GM21529 (cell line): ENCODE measurements around the gene ATN1.
"Not testable (repeated sequence)": the region's sequence is repeated elsewhere in the genome, so short reads cannot be mapped to it uniquely, and the experiment has no call there.

ENCODE experiments used
- ATAC-seq: cut with Tn5 transposase; IDR thresholded peaks from one replicate; pipeline ENCODE4 v1.9.1; 2021; ENCODE audit not compliant: unreplicated experiment

The ATN1 gene, protein sequence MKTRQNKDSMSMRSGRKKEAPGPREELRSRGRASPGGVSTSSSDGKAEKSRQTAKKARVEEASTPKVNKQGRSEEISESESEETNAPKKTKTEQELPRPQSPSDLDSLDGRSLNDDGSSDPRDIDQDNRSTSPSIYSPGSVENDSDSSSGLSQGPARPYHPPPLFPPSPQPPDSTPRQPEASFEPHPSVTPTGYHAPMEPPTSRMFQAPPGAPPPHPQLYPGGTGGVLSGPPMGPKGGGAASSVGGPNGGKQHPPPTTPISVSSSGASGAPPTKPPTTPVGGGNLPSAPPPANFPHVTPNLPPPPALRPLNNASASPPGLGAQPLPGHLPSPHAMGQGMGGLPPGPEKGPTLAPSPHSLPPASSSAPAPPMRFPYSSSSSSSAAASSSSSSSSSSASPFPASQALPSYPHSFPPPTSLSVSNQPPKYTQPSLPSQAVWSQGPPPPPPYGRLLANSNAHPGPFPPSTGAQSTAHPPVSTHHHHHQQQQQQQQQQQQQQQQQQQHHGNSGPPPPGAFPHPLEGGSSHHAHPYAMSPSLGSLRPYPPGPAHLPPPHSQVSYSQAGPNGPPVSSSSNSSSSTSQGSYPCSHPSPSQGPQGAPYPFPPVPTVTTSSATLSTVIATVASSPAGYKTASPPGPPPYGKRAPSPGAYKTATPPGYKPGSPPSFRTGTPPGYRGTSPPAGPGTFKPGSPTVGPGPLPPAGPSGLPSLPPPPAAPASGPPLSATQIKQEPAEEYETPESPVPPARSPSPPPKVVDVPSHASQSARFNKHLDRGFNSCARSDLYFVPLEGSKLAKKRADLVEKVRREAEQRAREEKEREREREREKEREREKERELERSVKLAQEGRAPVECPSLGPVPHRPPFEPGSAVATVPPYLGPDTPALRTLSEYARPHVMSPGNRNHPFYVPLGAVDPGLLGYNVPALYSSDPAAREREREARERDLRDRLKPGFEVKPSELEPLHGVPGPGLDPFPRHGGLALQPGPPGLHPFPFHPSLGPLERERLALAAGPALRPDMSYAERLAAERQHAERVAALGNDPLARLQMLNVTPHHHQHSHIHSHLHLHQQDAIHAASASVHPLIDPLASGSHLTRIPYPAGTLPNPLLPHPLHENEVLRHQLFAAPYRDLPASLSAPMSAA (N-terminal part only)

DNA sequence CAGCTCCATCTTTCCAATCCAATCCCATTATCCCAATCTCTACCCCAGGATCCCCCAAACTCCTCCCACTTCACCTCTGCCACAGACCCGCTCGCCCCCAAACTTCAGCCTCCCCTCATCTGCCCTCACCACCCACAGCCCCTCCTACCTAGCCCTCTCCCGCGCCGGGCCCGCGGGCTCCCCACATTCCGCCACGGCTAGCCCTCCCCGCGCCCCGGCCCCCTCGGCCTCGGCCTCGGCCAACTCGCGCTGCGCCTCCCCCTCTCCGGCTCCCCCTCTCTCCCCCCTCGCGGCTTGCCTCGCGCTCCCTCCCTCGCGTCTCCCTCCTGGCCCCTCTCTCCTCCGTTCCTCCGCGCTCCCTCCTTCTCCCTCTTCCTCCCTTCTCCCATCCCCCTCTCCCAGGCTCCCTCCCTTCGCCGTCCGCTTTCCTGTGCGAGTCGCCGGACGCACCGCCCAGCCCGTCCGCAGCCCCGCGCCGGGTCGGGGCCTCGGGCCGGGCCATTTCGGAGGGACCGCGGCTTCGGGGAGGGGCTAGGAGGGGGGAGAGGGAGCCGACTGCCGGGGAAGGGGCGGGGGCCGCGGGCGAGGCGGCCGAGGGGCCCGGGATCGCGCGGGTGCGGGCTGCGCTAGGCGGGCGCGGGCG, at the start of gene ATN1:
TSS of gene ATN1 (plus strand) at position 581 of the 643 bp plus-strand sequence. CDS start 6,043 bp downstream, outside the sequence.
- ATAC-seq, result no peak

DNA sequence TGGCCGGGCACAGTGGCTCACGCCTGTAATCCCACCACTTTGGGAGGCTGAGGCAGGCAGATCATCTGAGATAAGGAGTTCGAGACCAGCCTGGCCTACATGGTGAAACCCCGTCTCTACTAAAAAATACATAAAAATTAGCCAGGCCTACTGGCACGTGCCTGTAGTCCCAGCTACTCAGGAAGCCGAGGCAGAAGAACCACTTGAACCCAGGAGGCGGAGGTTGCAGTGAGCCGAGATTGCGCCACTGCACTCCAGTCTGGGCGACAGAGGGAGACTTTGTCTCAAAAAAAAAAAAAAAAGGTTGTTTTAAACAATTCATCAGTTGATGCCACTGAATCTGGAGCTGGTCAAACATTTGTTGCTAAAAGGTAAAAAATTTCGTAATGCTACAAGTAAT, 47.9 kb upstream of the ATN1 start:
- not testable (repeated sequence) for ATAC-seq

DNA sequence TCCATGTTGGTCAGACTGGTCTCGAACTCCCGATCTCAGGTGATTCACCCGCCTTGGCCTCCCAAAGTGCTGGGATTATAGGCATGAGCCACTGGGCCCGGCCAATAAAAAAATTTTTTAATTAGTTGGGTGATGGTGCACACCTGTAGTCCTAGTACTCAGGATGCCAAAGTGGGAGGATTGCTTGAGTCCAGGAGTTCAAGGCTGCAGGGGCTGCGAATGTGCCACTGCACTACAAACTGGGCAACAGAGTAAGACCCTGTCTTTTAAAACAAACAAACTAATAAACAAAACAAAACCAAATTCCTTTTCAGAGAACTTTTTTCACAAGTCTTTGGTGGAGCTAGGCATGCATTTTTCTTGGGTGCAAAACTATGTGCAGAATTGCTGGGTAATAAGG, 44.5 kb upstream of the ATN1 start:
- no peak for ATAC-seq

DNA sequence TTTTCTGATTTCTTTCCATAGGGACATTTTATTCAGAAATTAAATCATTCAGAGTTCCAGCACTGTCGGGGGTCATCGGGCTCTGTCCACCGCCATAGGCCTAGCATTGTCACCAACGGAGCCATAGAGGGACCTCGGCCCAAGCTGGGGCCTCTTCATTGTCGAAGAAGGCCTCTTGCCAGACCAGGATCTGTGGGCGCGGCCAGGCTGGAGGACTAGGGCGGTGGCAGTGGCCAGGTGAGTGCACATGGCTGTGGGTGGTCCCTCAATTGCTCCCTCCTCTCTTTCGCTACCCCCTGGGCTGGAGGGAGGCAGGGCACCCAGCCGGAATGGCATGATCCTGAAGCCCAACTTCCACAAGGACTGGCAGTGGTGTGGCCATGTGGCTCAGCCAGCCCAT, 44.1 kb upstream of the ATN1 start:
- ATAC-seq, result no peak

DNA sequence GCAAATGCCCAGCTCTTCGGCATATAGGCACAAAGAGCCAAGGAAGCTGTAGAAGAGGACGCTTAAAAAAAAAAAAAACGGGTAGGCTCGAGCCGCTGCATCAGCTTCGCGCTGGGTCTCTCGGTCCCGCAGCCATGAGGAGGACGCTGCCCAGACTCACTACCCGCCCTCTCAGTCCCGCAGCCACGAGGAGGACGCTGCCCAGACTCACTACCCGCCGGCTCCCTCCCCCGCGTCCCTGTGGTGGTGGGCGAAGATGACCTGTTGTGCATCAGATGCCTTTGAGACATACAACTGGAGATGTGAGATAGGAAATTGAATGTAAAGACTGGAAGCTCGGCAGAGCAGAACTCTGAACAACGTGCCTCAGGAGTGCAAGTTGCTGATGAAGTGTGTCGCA, 43.2 kb upstream of the ATN1 start:
- ATAC-seq, result no peak

DNA sequence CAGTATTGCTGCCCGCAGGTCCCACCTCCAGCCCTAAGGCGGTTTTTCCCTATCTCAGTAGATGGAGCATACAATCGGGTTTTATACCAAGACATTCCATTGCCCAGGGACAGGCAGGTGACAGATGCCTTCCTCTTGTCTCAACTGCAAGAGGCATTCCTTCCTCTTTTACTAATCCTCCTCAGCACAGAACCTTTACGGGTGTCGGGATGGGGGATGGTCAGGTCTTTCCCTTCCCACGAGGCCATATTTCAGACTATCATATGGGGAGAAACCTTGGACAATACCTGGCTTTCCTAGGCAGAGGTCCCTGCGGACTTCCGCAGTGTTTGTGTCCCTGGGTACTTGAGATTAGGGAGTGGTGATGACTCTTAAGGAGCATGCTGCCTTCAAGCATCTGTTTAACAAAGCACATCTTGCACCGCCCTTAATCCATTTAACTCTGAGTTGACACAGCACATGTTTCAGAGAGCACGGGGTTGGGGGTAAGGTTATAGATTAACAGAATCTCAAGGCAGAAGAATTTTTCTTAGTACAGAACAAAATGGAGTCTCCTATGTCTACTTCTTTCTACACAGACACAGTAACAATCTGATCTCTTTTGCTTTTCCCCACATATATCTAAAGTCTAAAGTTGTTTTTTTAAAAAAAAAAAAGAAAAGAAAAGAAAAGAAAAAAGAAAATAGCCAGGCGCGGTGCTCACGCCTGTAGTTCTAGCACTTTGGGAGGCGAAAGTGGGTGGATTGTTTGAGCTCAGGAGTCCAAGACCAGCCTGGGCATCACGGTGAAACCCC, 41.4 kb upstream of the ATN1 start:
- not testable (repeated sequence) for ATAC-seq

DNA sequence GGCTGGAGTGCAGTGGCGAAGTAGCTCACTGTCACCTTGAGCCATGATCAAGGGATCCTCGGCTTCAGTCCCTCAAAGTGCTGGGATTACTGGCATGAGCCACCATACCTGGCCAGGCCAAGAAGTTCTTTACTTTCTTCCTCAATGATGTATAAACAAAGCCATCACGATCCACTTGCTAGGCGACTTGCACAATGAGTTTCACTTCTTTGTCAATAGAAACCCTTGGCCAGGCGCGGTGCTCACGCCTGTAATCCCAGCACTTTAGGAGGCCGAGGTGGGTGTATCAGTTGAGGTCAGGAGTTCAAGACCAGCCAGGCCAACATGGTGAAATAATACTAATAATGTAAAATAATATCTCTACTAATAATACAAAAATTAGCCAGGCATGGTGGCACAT, 40.3 kb upstream of the ATN1 start:
- ATAC-seq, result no peak

DNA sequence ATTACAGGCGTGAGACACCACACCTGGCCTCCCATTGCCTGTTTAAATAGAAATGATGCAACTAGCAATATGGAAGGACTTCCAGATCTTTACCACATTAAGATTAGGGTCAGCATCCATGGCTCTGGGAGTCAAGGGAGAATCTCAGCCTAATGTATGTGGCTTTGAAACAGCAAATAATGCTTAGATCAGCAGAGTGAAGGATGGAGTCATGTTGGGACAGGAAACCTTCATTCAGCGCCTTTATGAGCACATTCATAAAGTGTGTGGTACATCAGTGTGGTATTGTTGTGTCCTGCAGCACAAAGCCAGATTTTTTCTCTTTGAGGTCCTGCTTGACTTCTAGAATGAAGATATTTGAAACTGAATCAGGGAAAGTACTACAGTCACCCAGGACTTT, 39.4 kb upstream of the ATN1 start:
- ATAC-seq, result no peak

DNA sequence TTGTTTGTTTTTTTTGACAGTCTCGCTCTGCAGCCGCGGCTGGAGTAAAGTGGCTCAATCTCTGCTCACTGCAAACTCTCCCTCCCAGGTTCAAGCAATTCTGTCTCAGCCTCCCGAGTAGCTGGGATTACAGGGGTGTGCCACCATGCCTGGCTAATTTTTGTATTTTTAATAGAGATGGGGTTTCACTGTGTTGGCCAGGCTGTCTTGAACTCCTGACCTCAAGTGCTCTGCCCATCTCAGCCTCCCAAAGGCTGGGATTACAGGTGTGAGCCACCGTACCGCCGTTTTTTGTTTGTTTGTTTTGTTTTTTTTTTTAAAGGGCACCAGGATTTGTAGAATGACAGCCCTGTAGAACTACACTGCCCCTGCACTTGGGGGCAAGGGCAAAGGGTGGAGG, 39.0 kb upstream of the ATN1 start:
- ATAC-seq, result not testable (repeated sequence)

DNA sequence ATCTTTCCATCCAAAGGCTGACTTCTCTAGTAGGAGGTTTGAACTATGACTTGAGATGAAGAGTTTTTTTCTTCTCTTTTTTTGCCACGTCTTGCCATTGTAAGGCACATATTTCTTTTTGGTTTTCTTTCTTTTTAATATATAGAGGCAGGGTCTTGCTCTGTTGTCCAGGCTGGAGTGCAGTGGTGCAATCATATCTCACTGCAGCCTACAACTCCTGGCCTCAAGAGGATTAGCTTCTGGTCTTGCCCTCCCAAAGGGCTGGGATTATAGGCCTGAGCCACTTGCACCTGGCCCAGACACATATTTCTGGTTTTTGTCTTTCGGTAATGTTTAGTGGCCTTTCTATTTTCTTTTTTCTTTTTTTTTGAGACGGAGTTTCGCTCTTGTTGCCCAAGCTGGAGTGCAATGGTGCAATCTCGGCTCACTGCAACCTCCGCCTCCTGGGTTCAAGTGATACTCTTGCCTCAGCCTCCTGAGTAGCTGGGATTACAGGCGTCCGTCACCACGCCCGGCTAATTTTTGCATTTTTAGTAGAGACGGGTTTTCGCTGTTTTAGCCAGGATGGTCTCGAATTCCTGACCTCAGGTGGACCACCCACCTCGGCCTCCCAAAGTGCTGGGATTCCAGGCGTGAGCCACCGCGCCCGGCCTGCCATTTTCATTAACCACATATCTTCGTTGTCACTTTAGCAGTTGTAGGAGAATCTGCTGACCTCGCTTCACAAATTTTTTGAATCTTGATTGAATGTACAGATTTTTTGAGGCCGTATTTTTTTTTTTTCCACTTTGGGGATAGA, 37.8 kb upstream of the ATN1 start:
- ATAC-seq, result not testable (repeated sequence)

DNA sequence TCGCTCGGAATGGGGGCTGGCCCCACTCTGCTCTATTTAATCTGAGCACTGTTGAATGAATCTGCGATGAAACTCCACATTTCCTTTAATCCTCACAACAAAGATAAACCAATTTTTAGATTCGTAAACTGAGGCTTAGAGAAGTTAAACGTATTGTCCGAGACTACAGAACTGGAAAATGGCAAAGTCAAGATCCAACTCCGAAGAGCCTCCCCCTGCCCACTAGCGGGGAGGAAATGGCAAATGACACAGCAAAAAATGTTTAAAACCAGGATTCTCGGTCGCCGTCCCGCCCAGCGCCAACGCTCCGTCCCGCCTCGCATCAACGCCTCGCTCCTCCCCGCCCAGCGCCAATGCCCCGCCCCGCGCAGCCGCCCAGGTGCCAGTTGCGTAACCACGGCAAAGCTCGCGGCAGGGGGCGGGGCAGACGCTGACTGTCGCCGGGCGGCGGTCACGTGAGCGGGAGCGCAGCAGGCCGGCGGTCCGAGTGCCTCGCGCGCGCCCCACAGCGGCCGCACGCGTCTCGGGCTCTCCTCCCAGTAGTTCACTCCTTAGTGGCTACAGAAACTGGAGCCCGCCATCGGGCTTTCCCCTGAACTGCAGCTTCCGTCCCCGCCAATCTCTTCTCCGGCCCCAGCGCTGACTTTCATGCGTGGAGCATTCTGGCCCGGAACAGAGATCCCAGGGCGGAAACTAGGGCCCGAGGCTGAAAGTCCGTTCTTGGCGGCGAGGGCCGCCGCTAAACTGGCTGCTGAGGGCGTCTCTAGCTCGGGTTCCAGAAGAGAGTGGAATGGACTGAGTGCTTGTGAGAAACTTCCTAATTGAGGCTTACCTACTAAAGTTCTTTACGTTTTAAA, 36.7 kb upstream of the ATN1 start:
- ATAC-seq, result peak; percentile 95

DNA sequence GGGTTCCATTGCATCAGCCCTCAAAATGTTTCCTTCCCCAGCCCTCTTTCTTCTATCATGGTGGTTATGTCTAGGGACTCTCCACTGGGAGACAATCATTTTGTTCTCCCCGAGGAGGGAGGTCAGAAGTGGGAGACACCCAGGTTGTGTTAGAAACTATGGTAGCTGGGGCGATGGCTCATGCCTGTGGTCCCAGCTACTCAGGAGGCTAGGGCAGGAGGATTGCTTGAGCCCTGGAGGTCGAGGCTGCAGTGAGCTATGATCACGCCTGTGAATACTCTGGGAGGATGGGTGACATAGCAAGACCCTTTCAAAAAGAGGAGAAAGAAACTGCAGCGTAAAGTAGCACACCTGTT, 36.1 kb upstream of the ATN1 start:
- no peak for ATAC-seq

DNA sequence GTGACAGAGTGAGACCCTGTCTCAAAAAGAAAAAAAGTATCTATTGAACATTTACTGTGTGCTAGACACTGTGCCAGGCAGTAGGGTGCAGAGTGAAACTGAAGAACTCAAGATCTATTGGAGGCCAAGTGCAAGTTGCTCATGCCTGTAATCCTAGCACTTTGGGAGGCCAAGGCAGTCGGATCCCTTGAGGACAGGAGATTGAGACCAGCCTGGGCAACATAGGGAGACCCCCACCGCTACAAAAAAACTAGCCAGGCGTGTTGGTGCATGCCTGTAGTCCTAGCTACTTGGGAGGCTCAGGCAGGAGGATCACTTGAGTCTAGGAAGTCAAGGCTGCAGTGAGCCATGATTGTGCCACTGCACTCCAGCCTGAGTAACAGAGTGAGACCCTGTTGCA, 35.1 kb upstream of the ATN1 start:
- ATAC-seq, result not testable (repeated sequence)

DNA sequence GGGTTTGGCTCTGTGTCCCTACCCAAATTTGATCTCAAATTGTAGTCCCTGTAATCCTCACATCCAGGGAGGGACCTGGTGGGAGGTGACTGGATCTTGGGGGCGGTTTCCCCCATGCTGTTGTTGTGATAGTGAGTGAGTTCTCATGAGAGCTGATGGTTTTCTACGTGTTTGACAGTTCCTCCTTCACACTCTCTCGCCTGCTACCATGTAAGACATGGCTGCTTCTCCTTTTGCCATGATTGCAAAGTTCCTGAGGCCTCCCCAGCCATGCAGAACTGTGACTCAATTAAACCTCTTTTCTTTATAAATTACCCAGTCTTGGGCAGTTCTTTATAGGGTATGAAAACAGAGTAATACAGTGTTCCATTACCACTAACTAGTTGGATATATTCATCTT, 33.4 kb upstream of the ATN1 start:
- no peak for ATAC-seq

DNA sequence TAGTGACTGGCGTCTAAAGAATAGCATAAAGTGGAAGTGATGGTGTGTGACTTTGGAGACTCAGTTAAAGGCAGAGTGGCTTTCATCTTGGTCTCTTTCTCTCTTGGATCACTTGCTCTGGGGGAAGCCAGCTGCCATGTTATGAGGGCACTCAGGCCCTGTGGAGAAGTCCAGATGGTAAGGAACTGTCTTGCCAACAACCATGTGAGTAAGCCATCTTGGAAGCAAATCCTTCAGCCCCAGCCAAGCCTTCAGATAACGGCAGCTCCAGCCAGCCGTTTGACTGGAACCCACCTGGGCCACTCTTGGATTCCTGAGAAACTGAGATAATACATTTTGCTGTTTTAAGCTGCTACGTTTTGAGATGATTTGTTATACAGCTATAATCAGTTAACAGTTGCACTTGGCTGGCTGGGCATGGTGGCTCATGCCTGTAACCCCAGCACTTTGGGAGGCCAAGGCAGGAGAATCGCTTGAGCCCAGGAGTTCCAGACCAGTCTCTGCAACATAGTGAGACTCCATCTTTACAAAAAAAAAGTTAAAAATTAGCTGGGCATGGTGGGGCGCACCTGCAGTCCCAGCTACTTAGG, 30.8 kb upstream of the ATN1 start:
- no peak for ATAC-seq

DNA sequence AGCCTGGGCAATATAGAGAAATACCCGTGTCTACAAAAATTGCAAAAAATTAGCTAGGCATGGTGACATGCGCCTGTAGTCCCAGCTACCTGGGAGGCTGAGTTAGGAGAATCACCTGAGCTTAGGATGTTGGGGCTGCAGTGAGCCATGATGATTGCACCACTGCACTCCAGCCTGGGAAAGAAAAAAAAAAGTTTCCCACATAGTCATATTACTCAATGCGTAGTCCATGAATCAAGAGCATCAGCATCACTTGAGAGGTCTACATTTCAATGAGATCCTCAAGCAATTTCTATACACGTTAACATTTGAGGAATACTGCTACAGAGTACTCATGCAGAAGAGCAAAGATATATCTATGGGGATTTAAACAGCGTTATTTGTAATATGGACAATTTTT, 28.3 kb upstream of the ATN1 start:
- ATAC-seq, result no peak

DNA sequence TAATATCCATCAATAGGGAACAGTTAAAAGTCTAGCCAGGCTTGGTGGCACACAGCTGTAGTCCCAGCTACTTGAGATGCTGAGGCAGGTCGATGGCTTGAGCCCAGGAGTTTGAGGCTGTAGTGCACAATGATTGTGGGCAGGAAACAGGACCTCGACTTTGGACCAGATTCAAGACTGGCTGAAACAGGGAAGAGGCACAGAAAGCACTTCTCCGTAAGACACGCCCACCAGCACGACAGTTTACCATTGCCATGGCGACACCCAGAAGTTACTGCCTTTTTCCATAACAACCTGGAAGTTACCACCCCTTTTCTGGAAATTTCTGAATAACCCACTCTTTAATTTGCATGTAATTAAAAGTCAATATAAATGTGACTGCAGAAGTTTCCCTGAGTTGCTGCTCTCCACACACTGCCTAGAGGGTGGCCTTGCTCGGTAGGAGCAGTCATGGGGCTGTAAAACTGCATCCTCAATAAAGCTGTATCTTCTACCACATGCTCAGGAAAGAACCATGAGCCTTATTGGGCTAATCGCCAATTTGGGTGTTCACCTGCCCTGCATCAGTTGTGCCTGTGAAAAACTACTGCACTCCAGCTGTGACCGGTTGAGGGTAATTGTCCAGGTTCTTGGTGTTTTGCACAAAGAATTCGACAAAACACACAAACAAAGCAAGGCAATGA, 27.8 kb upstream of the ATN1 start:
- no peak for ATAC-seq

DNA sequence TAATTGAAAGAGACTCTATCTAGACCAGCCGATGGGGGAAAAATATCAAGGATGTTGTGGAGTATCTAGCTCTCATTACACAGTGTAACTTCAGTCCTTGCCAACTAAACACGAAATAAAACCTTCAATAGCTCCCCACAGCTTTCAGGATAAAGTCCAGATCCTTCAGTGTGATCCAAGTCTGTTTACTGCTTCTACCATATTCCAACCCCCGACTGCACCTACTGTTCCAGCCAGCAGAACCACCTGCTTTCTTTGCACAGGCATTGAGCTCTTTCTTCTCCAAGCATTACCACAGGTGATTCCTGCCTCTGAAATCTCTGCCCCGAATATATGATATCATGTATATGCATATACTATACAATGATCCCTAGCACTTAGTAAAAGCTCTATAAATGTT, 25.3 kb upstream of the ATN1 start:
- ATAC-seq, result no peak
